Endothelial cell of umbilical vein (primary cell): ENCODE results near the gene MGAT1. TPM values are rescaled to one million over a fixed set of nuclear protein-coding genes. Genes with fewer than 3 reads are reported as not detected.

Experiments used
- BruUV-seq: library from RNA; stranded (reverse); fragments of 400-500 nt; replicated peaks from 2 replicates; lab custom pipeline; 2021; lab: Mats Ljungman, UMichigan
- CTCF ChIA-PET: fragments of 300-600, 350-600 bp; sonication (Branson Sonifier 250); formaldehyde crosslinking; loops from one replicate; lab custom pipeline; 2021; ENCODE audit warnings: antibody characterized with exemption, inconsistent platforms; lab: Charles Lee
- POLR2A ChIA-PET: fragments of 300-600, 350-600 bp; sonication (Branson Sonifier 250); formaldehyde crosslinking; loops from one replicate; lab custom pipeline; 2021; ENCODE audit warnings: antibody characterized with exemption, inconsistent platforms; lab: Charles Lee
- DNase-seq: peaks from one replicate; pipeline ENCODE4 v3.0.0-alpha.2; 2011; ENCODE audit warnings: low read depth, low spot score
- FAIRE-seq: peaks from 2 replicates; lab custom pipeline; 2011; peaks lifted over from hg19 to GRCh38; lab: Jason Lieb, UNC
- H2AFZ ChIP-seq: 2 replicates; pipeline ENCODE4 v1.6.0; 2012; ENCODE audit warnings: low read depth, low read length, control low read depth, inconsistent platforms
- H3K27ac ChIP-seq: 2 replicates; pipeline ENCODE4 v1.5.1; 2011; ENCODE audit warnings: low read depth, mild to moderate bottlenecking, control low read depth, low read length, moderate library complexity; ENCODE audit not compliant: insufficient read depth
- H3K27me3 ChIP-seq, 2 experiments: 2 replicates each; pipeline versions ENCODE4 v1.6.0 to v1.6.1; 2011; ENCODE audit warnings: low read length in 2 of 2, mixed read lengths in 1 of 2; ENCODE audit not compliant: control insufficient read depth in 2 of 2, insufficient read depth in 2 of 2
- H3K36me3 ChIP-seq, 2 experiments: 2 replicates in 1 of 2; 3 replicates in 1 of 2; pipeline ENCODE4 v1.5.1; 2011; ENCODE audit warnings: low read length in 2 of 2, mild to moderate bottlenecking in 1 of 2, moderate library complexity in 1 of 2; ENCODE audit not compliant: control insufficient read depth in 2 of 2, insufficient read depth in 2 of 2; ENCODE audit errors: extremely low read depth in 1 of 2
- H3K4me1 ChIP-seq: 3 replicates; pipeline ENCODE4 v1.5.1; 2011; ENCODE audit warnings: mild to moderate bottlenecking, low read length; ENCODE audit not compliant: control insufficient read depth, insufficient read depth; ENCODE audit errors: extremely low read depth
- H3K4me2 ChIP-seq: 2 replicates; pipeline ENCODE4 v1.6.1; 2011; ENCODE audit warnings: low read length, control low read depth, mixed read lengths; ENCODE audit not compliant: insufficient read depth
- H3K4me3 ChIP-seq, 3 experiments: fragments of 200-600 bp in 1 of 3; sonication (generic), shearing (Covaris generic) in 1 of 3; replicated peaks in 1 of 3; 2 replicates each; pipeline ENCODE4 v1.5.1; 2011 to 2016; ENCODE audit warnings: control low read depth in 3 of 3, low read length in 3 of 3, mild to moderate bottlenecking in 2 of 3, inconsistent platforms in 1 of 3, low read depth in 1 of 3, moderate library complexity in 1 of 3; ENCODE audit not compliant: insufficient read depth in 1 of 3
- H3K79me2 ChIP-seq: 2 replicates; pipeline ENCODE4 v1.6.0; 2012; ENCODE audit warnings: low read length, inconsistent platforms; ENCODE audit not compliant: control insufficient read depth, insufficient read depth
- H3K9ac ChIP-seq: replicated peaks from 2 replicates; pipeline ENCODE3; 2011; ENCODE audit warnings: low read length, control low read depth; ENCODE audit not compliant: insufficient read depth; ENCODE audit errors: extremely low read depth
- H3K9me1 ChIP-seq: replicated peaks from 3 replicates; pipeline ENCODE4 v1.6.0; 2011; ENCODE audit warnings: mild to moderate bottlenecking, low read length; ENCODE audit not compliant: control insufficient read depth, insufficient read depth; ENCODE audit errors: extremely low read depth
- H3K9me3 ChIP-seq: replicated peaks from 2 replicates; pipeline ENCODE4 v1.5.1; 2012; ENCODE audit warnings: low read length, inconsistent platforms; ENCODE audit not compliant: control insufficient read depth, insufficient read depth
- H4K20me1 ChIP-seq: replicated peaks from 2 replicates; pipeline ENCODE3; 2011; ENCODE audit warnings: mild to moderate bottlenecking, low read length; ENCODE audit not compliant: control insufficient read depth, insufficient read depth; ENCODE audit errors: extremely low read depth
- CTCF ChIP-seq, 2 donors: IDR thresholded peaks; 1 replicate in 1 of 2; 2 replicates in 1 of 2; pipeline ENCODE4 v1.5.1; 2011; ENCODE audit warnings: low read length in 2 of 2, mild to moderate bottlenecking in 2 of 2, moderate library complexity in 2 of 2, control low read depth in 1 of 2, inconsistent platforms in 1 of 2, low read depth in 1 of 2; ENCODE audit not compliant: insufficient read depth in 1 of 2; ENCODE audit errors: extremely low read depth in 1 of 2
- FOS ChIP-seq: IDR thresholded peaks from 2 replicates; pipeline ENCODE4 v1.6.1; 2011; ENCODE audit warnings: mild to moderate bottlenecking, low read length, moderate library complexity, borderline replicate concordance; ENCODE audit not compliant: insufficient read depth
- GATA2 ChIP-seq: IDR thresholded peaks from 2 replicates; pipeline ENCODE4 v1.7.0; 2011; ENCODE audit warnings: low read depth, mild to moderate bottlenecking, moderate library complexity, mixed read lengths, low read length; ENCODE audit not compliant: insufficient read length, insufficient read depth
- JUN ChIP-seq: IDR thresholded peaks from 2 replicates; pipeline ENCODE4 v1.6.1; 2011; ENCODE audit warnings: borderline replicate concordance, low read depth; ENCODE audit not compliant: insufficient read length, insufficient read depth
- MAX ChIP-seq: IDR thresholded peaks from 2 replicates; pipeline ENCODE4 v1.6.1; 2011; ENCODE audit not compliant: insufficient read depth, insufficient read length
- MYC ChIP-seq: IDR thresholded peaks from one replicate; pipeline ENCODE4 v1.6.1; 2011; ENCODE audit warnings: mild to moderate bottlenecking, low read depth, low read length
- POLR2A ChIP-seq: IDR thresholded peaks from 2 replicates; pipeline ENCODE4 v1.6.1; 2012; ENCODE audit warnings: low read depth, mild to moderate bottlenecking, control low read depth, low read length
- POLR2AphosphoS5 ChIP-seq: IDR thresholded peaks from 2 replicates; pipeline ENCODE4 v1.6.1; 2012; ENCODE audit warnings: low read depth, mild to moderate bottlenecking, control low read depth, low read length, moderate library complexity; ENCODE audit not compliant: insufficient read depth
- dilution Hi-C: fragments of 300-500 bp; cut with MboI; formaldehyde crosslinking; loops from one replicate; pipeline ENCODE4 v1.15.0; 2019; ENCODE audit warnings: low sequenced_read_pairs; ENCODE audit not compliant: extremely low pct_ligation_motif_present
- intact Hi-C: fragments of 100-400 bp; cut with micrococcal nuclease; formaldehyde crosslinking; loops from one replicate; pipeline ENCODE4 v1.10.0; 2022
- polyA plus RNA-seq, 4 experiments: library from polyadenylated mRNA; depleted of rRNA in 3 of 4; stranded (reverse) in 3 of 4; unstranded in 1 of 4; fragments of >200 nt; gene quantifications; 2 replicates each; pipeline versions ENCODE4 v1.2.1 to v1.2.3, GENCODE V29; 2011 to 2012; ENCODE audit warnings: missing spikeins in 1 of 4
- total RNA-seq: library from RNA; stranded (reverse); gene quantifications from 2 replicates; pipeline ENCODE4 v1.2.3, GENCODE V29; 2021

The MGAT1 gene
- total and polyA plus RNA-seq, 2 donors (not counting 3 experiments of a cell fraction or from before 2014, with no cell fraction given) = 123 to 126 TPM

GRCh38 chr5:180790524-180790923 lies 12.1 kb downstream of the MGAT1 start:
- Histone ChIP-seq H3K4me3 (no peak overlapping the region), H4K20me1 (no peaks in the 10 kb centered on the region), H3K79me2 (peaks cover 44% of the 10 kb centered on the region), H3K9me3 (no peaks in the 10 kb centered on the region), H3K4me1 (peaks cover 25% of the 10 kb centered on the region), H3K9ac (no peak overlapping the region), H3K9me1 (no peaks in the 10 kb centered on the region), H2AFZ (no peak overlapping the region), H3K36me3 (peaks cover 4 to 26% of the 10 kb centered on the region in 2 experiments), H3K27ac (no peak overlapping the region), H3K27me3 (no peaks in the 10 kb centered on the region), H3K4me2 (no peak overlapping the region)
- BruUV-seq = TSS peak; percentile 53
- dilution Hi-C loops = no loop called here
- FAIRE-seq (no peak), DNase-seq (no peak)
- intact Hi-C loops = no loop called here
- CTCF ChIA-PET = interaction anchor here (1.2 to 1.9 kb wide), 2 partner anchors 8 to 41 kb away, joined by 3 to 4 read pairs; no protein-coding TSS in a partner anchor
- POLR2A ChIA-PET = no interaction called here
- TF ChIP-seq MYC = no peak
- TF ChIP-seq CTCF (IDR thresholded peaks at IDR 0.05; ENCODE audit: extremely low read depth in 1 of 2, insufficient read depth in 1 of 2, low read depth in 1 of 2, low read length in 2 of 2) = no peak
- no peak for TF ChIP-seq FOS

GRCh38 chr5:180790020-180790419 lies 12.6 kb downstream of the MGAT1 start:
- Histone ChIP-seq H3K4me3 (no peak overlapping the region), H3K27ac (no peak overlapping the region), H3K36me3 (peaks cover 4 to 26% of the 10 kb centered on the region in 2 experiments), H2AFZ (no peak overlapping the region), H3K79me2 (peaks cover 41% of the 10 kb centered on the region), H3K9ac (no peak overlapping the region), H4K20me1 (no peaks in the 10 kb centered on the region), H3K4me2 (no peak overlapping the region), H3K9me1 (no peaks in the 10 kb centered on the region), H3K4me1 (peaks cover 30% of the 10 kb centered on the region), H3K9me3 (no peaks in the 10 kb centered on the region), H3K27me3 (no peaks in the 10 kb centered on the region)
- intact Hi-C loops (no loop called here), dilution Hi-C loops (no loop called here)
- no TSS peak for BruUV-seq
- ChIA-PET POLR2A (no interaction called here), CTCF (interaction anchor here (1.2 to 1.9 kb wide), 2 partner anchors 9 to 41 kb away, joined by 3 to 4 read pairs; no protein-coding TSS in a partner anchor)
- FAIRE-seq = no peak
- peak; percentile 26 for DNase-seq
- TF ChIP-seq FOS = no peak
- TF ChIP-seq POLR2AphosphoS5 = no peak
- TF ChIP-seq CTCF (IDR thresholded peaks at IDR 0.05; ENCODE audit: extremely low read depth in 1 of 2, insufficient read depth in 1 of 2, low read depth in 1 of 2, low read length in 2 of 2) = peak in 1 of 2 donors; percentile 33
- no peak for TF ChIP-seq MAX
- TF ChIP-seq MYC = no peak
- no peak for TF ChIP-seq JUN
- no peak for TF ChIP-seq POLR2A
- no peak for TF ChIP-seq GATA2
